ENCODE results near the gene PTPN12.
"Not testable (repeated sequence)": the region's sequence is repeated elsewhere in the genome, so short reads cannot be mapped to it uniquely, and the experiment has no call there.

The PTPN12 gene

GRCh38 chr7:77644774-77645173, 107.7 kb downstream of the PTPN12 start:
- Histone ChIP-seq H3K4me1 (ENCODE audit: control insufficient read depth, insufficient read depth, low read length, unreplicated experiment) (peaks cover 7% of the 10 kb centered on the region), H3K36me3 (ENCODE audit: insufficient read depth, low read length) (peaks cover 23% of the 10 kb centered on the region), H3K4me3 (ENCODE audit: low read depth, low read length) (no peak overlapping the region)

GRCh38 chr7:77648742-77649338, 111.7 kb downstream of the PTPN12 start:
- H3K36me3 ChIP-seq (ENCODE audit: insufficient read depth, low read length): peaks cover 9% of the 10 kb centered on the region
- H3K79me2 ChIP-seq (ENCODE audit: control insufficient read depth, insufficient read depth, low read length, unreplicated experiment): no peaks in the 10 kb centered on the region
- peaks cover 17% of the 10 kb centered on the region for H3K4me1 ChIP-seq (ENCODE audit: control insufficient read depth, insufficient read depth, low read length, unreplicated experiment)
- no peak overlapping the region for H3K27ac ChIP-seq (ENCODE audit: low read depth, low read length)
- no peaks in the 10 kb centered on the region for H3K27me3 ChIP-seq (ENCODE audit: insufficient read depth, low read length)
- no peak overlapping the region for H2AFZ ChIP-seq (ENCODE audit: low read length, unreplicated experiment)
- H3K4me3 ChIP-seq (ENCODE audit: low read depth, low read length): no peak overlapping the region

More at GRCh38 chr7:77644774-77645173, 107.7 kb downstream of the PTPN12 start:
- no peak overlapping the region for H3K27ac ChIP-seq (ENCODE audit: low read depth, low read length)
- no peaks in the 10 kb centered on the region for H3K27me3 ChIP-seq (ENCODE audit: insufficient read depth, low read length)
- H3K79me2 ChIP-seq (ENCODE audit: control insufficient read depth, insufficient read depth, low read length, unreplicated experiment): no peaks in the 10 kb centered on the region
- H2AFZ ChIP-seq (ENCODE audit: low read length, unreplicated experiment): no peak overlapping the region

- Histone ChIP-seq H3K4me1 (ENCODE audit: control insufficient read depth, insufficient read depth, low read length, unreplicated experiment) (peaks cover 17% of the 10 kb centered on the region), H3K27me3 (ENCODE audit: insufficient read depth, low read length) (no peaks in the 10 kb centered on the region), H3K36me3 (ENCODE audit: insufficient read depth, low read length) (peaks cover 12% of the 10 kb centered on the region; the same call in 1 of the 2 replicates), H3K4me3 (ENCODE audit: low read depth, low read length) (no peak overlapping the region), H2AFZ (ENCODE audit: low read length, unreplicated experiment) (no peak overlapping the region), H3K27ac (ENCODE audit: low read depth, low read length) (peak overlapping the region; percentile 44), H3K79me2 (ENCODE audit: control insufficient read depth, insufficient read depth, low read length, unreplicated experiment) (no peaks in the 10 kb centered on the region)
Observed at GRCh38 chr7:77649716-77650349, 112.7 kb downstream of the PTPN12 start.

DNA sequence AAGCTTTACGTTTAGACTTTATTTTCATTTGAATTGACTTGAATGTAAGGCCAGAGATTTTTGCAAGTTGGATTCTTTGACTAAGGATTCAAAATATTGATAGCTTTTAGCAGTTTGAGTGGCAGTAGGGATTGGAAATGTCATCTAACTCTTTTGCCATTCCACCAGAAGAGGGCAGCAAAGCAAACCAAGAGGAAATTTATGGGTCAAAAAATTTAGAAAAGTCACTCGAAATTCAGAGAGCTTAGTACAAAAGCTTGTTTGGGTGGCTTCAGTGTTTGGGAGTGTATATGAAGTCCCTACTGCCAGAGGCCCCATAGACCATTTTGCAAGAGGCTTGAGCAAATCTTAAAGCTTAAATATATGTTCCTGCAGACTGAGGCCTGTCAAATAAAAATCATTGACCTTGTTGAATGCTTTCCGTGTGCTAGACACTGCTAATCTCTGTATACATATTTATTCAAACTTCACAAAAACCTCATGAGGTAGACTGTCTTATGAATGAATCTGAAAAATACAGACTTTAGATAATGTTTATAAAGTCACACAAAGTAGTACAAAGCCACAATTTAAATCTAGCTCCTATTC, 114.6 kb downstream of the PTPN12 start:
- Histone ChIP-seq H3K4me1 (ENCODE audit: control insufficient read depth, insufficient read depth, low read length, unreplicated experiment) (peaks cover 17% of the 10 kb centered on the region), H2AFZ (ENCODE audit: low read length, unreplicated experiment) (no peak overlapping the region), H3K27me3 (ENCODE audit: insufficient read depth, low read length) (no peaks in the 10 kb centered on the region), H3K36me3 (ENCODE audit: insufficient read depth, low read length) (peaks cover 10% of the 10 kb centered on the region; the same call in 1 of the 2 replicates), H3K4me3 (ENCODE audit: low read depth, low read length) (no peak overlapping the region), H3K79me2 (ENCODE audit: control insufficient read depth, insufficient read depth, low read length, unreplicated experiment) (no peaks in the 10 kb centered on the region), H3K27ac (ENCODE audit: low read depth, low read length) (no peak overlapping the region)

DNA sequence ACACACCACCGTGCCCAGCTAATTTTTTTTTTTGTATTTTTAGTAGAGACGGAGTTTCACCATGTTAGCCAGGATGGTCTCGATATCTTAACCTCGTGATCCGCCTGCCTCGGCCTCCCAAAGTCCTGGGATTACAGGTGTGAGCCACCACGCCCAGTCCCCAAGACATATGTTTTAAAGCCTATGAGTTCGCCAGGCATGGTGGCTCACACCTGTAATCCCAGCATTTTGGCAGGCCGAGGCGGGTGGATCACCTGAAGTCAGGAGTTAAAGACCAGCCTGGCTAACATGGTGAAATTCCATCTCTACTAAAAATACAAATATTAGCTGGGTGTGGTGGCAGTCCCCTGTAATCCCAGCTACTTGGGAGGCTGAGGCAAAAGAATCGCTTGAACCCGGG, 115.7 kb downstream of the PTPN12 start:
- Histone ChIP-seq H3K4me1 (ENCODE audit: control insufficient read depth, insufficient read depth, low read length, unreplicated experiment) (peaks cover 17% of the 10 kb centered on the region), H3K36me3 (ENCODE audit: insufficient read depth, low read length) (peaks cover 11% of the 10 kb centered on the region; the same call in 1 of the 2 replicates)
- not testable (repeated sequence) for H3K27ac ChIP-seq (ENCODE audit: low read depth, low read length); H2AFZ ChIP-seq (ENCODE audit: low read length, unreplicated experiment); H3K79me2 ChIP-seq (ENCODE audit: control insufficient read depth, insufficient read depth, low read length, unreplicated experiment); H3K27me3 ChIP-seq (ENCODE audit: insufficient read depth, low read length); H3K4me3 ChIP-seq (ENCODE audit: low read depth, low read length)

GRCh38 chr7:77653572-77653971, 116.5 kb downstream of the PTPN12 start:
- H3K4me1 ChIP-seq (ENCODE audit: control insufficient read depth, insufficient read depth, low read length, unreplicated experiment): peaks cover 17% of the 10 kb centered on the region
- no peaks in the 10 kb centered on the region for H3K79me2 ChIP-seq (ENCODE audit: control insufficient read depth, insufficient read depth, low read length, unreplicated experiment)
- peaks cover 15% of the 10 kb centered on the region; the same call in 1 of the 2 replicates for H3K36me3 ChIP-seq (ENCODE audit: insufficient read depth, low read length)
- no peak overlapping the region for H3K4me3 ChIP-seq (ENCODE audit: low read depth, low read length)
- H3K27me3 ChIP-seq (ENCODE audit: insufficient read depth, low read length): no peaks in the 10 kb centered on the region
- H3K27ac ChIP-seq (ENCODE audit: low read depth, low read length): no peak overlapping the region
- no peak overlapping the region for H2AFZ ChIP-seq (ENCODE audit: low read length, unreplicated experiment)

DNA sequence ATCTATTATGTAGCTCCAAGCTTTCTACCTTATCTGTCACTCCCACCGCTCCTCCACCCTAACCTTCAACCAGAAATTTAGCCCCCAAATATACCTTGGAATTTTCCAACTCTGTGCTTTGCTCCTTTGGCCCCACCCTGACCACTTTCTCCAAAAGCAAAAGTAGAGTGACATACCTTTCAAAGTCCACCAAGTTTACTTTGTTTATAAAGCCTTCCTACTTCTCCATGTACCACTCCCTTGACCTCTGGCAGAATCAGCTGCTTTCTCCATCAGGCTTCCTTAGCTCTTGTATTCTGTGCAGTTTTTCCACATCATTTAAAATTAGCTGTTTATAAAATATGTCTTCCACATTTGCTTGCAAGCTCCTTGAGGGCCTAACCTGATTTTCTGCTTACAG, 118.3 kb downstream of the PTPN12 start:
- Histone ChIP-seq H3K27ac (ENCODE audit: low read depth, low read length) (no peak overlapping the region), H3K4me3 (ENCODE audit: low read depth, low read length) (no peak overlapping the region), H2AFZ (ENCODE audit: low read length, unreplicated experiment) (no peak overlapping the region), H3K79me2 (ENCODE audit: control insufficient read depth, insufficient read depth, low read length, unreplicated experiment) (no peaks in the 10 kb centered on the region), H3K4me1 (ENCODE audit: control insufficient read depth, insufficient read depth, low read length, unreplicated experiment) (peaks cover 4% of the 10 kb centered on the region), H3K27me3 (ENCODE audit: insufficient read depth, low read length) (no peaks in the 10 kb centered on the region), H3K36me3 (ENCODE audit: insufficient read depth, low read length) (peaks cover 15% of the 10 kb centered on the region; the same call in 1 of the 2 replicates)

DNA sequence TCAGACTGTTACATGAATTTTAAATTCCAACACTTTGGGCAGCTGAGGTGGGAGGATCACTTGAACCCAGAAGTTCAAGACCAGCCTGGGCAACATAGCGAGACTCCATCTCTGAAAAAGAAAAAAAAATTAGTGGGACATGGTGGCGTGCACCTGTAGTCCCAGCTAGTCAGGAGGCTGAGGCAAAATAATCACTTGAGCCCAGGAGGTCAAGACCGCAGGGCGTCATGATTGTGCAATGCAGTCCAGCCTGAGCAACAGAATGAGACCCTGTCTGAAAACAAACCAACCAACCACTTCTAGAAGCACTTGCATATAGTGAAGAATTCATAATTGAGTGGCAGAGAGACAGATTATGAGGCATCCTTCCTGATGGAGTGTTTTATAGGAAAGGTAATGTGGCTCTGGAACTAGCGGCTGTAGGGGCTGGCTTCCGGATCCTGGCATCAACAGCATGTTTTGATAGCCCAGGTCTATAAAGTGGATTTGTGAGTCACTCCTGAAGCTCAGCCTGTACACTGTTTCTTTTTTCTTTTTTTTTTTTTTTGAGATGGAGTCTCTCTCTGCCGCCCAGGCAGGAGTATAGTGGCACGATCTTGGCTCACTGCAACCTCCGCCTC, 118.9 kb downstream of the PTPN12 start:
- Histone ChIP-seq H3K79me2 (ENCODE audit: control insufficient read depth, insufficient read depth, low read length, unreplicated experiment) (no peaks in the 10 kb centered on the region), H2AFZ (ENCODE audit: low read length, unreplicated experiment) (no peak overlapping the region), H3K27me3 (ENCODE audit: insufficient read depth, low read length) (no peaks in the 10 kb centered on the region), H3K27ac (ENCODE audit: low read depth, low read length) (no peak overlapping the region), H3K4me3 (ENCODE audit: low read depth, low read length) (no peak overlapping the region), H3K4me1 (ENCODE audit: control insufficient read depth, insufficient read depth, low read length, unreplicated experiment) (no peaks in the 10 kb centered on the region), H3K36me3 (ENCODE audit: insufficient read depth, low read length) (peaks cover 15% of the 10 kb centered on the region; the same call in 1 of the 2 replicates)

GRCh38 chr7:77657427-77658224, 120.5 kb downstream of the PTPN12 start:
- Histone ChIP-seq H3K27me3 (ENCODE audit: insufficient read depth, low read length) (no peaks in the 10 kb centered on the region), H3K36me3 (ENCODE audit: insufficient read depth, low read length) (peaks cover 15% of the 10 kb centered on the region; the same call in 1 of the 2 replicates), H2AFZ (ENCODE audit: low read length, unreplicated experiment) (no peak overlapping the region), H3K4me3 (ENCODE audit: low read depth, low read length) (no peak overlapping the region), H3K79me2 (ENCODE audit: control insufficient read depth, insufficient read depth, low read length, unreplicated experiment) (no peaks in the 10 kb centered on the region), H3K4me1 (ENCODE audit: control insufficient read depth, insufficient read depth, low read length, unreplicated experiment) (no peaks in the 10 kb centered on the region), H3K27ac (ENCODE audit: low read depth, low read length) (no peak overlapping the region)

GRCh38 chr7:77658928-77659327, 121.8 kb downstream of the PTPN12 start:
- peaks cover 11% of the 10 kb centered on the region; the same call in 1 of the 2 replicates for H3K36me3 ChIP-seq (ENCODE audit: insufficient read depth, low read length)
- no peak overlapping the region for H2AFZ ChIP-seq (ENCODE audit: low read length, unreplicated experiment)
- H3K27me3 ChIP-seq (ENCODE audit: insufficient read depth, low read length): no peaks in the 10 kb centered on the region

More at GRCh38 chr7:77658928-77659327, 121.8 kb downstream of the PTPN12 start:
- Histone ChIP-seq H3K27ac (ENCODE audit: low read depth, low read length) (no peak overlapping the region), H3K4me1 (ENCODE audit: control insufficient read depth, insufficient read depth, low read length, unreplicated experiment) (no peaks in the 10 kb centered on the region), H3K4me3 (ENCODE audit: low read depth, low read length) (no peak overlapping the region), H3K79me2 (ENCODE audit: control insufficient read depth, insufficient read depth, low read length, unreplicated experiment) (no peaks in the 10 kb centered on the region)

Data from ACC112 (cell line).